ENCODE results near the gene DNAH7. TPM values are rescaled to one million over a fixed set of nuclear protein-coding genes. Genes with fewer than 3 reads are reported as not detected.

The DNAH7 gene
- total RNA-seq, 2 donors from 2014 or later: 1.1 to 1.5 TPM

- TF ChIP-seq CTCF (conservative IDR thresholded peaks at IDR 0.05): no peak
- no peak overlapping the region for H3K27ac ChIP-seq (ENCODE audit: low read depth, low read length)
- Mint-ChIP-seq H3K36me3 (ENCODE audit: low read depth) (no peaks in the 10 kb centered on the region), H3K9me3 (no peaks in the 10 kb centered on the region), H3K4me3 (no peak overlapping the region), H3K4me1 (peaks cover 5% of the 10 kb centered on the region), H3K27ac (no peak overlapping the region), H3K27me3 (ENCODE audit: insufficient read depth) (no peaks in the 10 kb centered on the region)
- H3K4me1 ChIP-seq (ENCODE audit: control insufficient read depth, insufficient read depth, low read length): no peaks in the 10 kb centered on the region
- no peak overlapping the region for H3K9ac ChIP-seq (ENCODE audit: extremely low read depth, low read length, poor library complexity, severe bottlenecking)
- no peak for DNase-seq
- H3K27me3 ChIP-seq (ENCODE audit: control insufficient read depth, insufficient read depth, low read length, poor library complexity, severe bottlenecking): no peaks in the 10 kb centered on the region
- WGBS, 2 experiments (ENCODE audit: insufficient coverage in 1 of 2, insufficient read length in 1 of 2): 89 to 95% methylated on average over 3 to 4 of the region's 4 CpGs
- no peaks in the 10 kb centered on the region for H3K9me3 ChIP-seq (ENCODE audit: control insufficient read depth, low read length)
- H3K4me3 ChIP-seq (ENCODE audit: low read length): no peak overlapping the region
- H3K36me3 ChIP-seq (ENCODE audit: control insufficient read depth, insufficient read depth, low read length): no peaks in the 10 kb centered on the region
Observed at GRCh38 chr2:195848119-195848899, 220.3 kb downstream of the DNAH7 start.

GRCh38 chr2:195842932-195843331 is 225.7 kb downstream of the DNAH7 start:
- DNase-seq: no peak
- Mint-ChIP-seq H3K27me3 (ENCODE audit: insufficient read depth) (no peaks in the 10 kb centered on the region), H3K27ac (no peak overlapping the region), H3K36me3 (ENCODE audit: low read depth) (no peaks in the 10 kb centered on the region), H3K9me3 (no peaks in the 10 kb centered on the region), H3K4me3 (no peak overlapping the region), H3K4me1 (no peaks in the 10 kb centered on the region)
- H3K4me3 ChIP-seq (ENCODE audit: low read length): no peak overlapping the region
- H3K27me3 ChIP-seq (ENCODE audit: control insufficient read depth, insufficient read depth, low read length, poor library complexity, severe bottlenecking): no peaks in the 10 kb centered on the region
- H3K4me1 ChIP-seq (ENCODE audit: control insufficient read depth, insufficient read depth, low read length): no peaks in the 10 kb centered on the region
- no peak for TF ChIP-seq CTCF (conservative IDR thresholded peaks at IDR 0.05)
- H3K9ac ChIP-seq (ENCODE audit: extremely low read depth, low read length, poor library complexity, severe bottlenecking): no peak overlapping the region
- H3K27ac ChIP-seq (ENCODE audit: low read depth, low read length): no peak overlapping the region
- H3K9me3 ChIP-seq (ENCODE audit: control insufficient read depth, low read length): no peaks in the 10 kb centered on the region
- no peaks in the 10 kb centered on the region for H3K36me3 ChIP-seq (ENCODE audit: control insufficient read depth, insufficient read depth, low read length)
- WGBS, 2 experiments (ENCODE audit: insufficient coverage in 1 of 2, insufficient read length in 1 of 2): 92 to 94% methylated on average over 3 of the region's 3 CpGs

- DNase-seq: no peak
- no peaks in the 10 kb centered on the region for H3K9me3 Mint-ChIP-seq
- no peak overlapping the region for H3K4me3 ChIP-seq (ENCODE audit: low read length)
- no peaks in the 10 kb centered on the region for H3K27me3 Mint-ChIP-seq (ENCODE audit: insufficient read depth)
- H3K36me3 ChIP-seq (ENCODE audit: control insufficient read depth, insufficient read depth, low read length): no peaks in the 10 kb centered on the region
- H3K9ac ChIP-seq (ENCODE audit: extremely low read depth, low read length, poor library complexity, severe bottlenecking): no peak overlapping the region
- H3K4me1 Mint-ChIP-seq: no peaks in the 10 kb centered on the region
- H3K4me1 ChIP-seq (ENCODE audit: control insufficient read depth, insufficient read depth, low read length): no peaks in the 10 kb centered on the region
- no peak overlapping the region for H3K4me3 Mint-ChIP-seq
- H3K27ac Mint-ChIP-seq: no peak overlapping the region
- no peaks in the 10 kb centered on the region for H3K9me3 ChIP-seq (ENCODE audit: control insufficient read depth, low read length)
- H3K36me3 Mint-ChIP-seq (ENCODE audit: low read depth): no peaks in the 10 kb centered on the region
- no peaks in the 10 kb centered on the region for H3K27me3 ChIP-seq (ENCODE audit: control insufficient read depth, insufficient read depth, low read length, poor library complexity, severe bottlenecking)
- no peak overlapping the region for H3K27ac ChIP-seq (ENCODE audit: low read depth, low read length)
- 94 to 100% methylated on average over 1 of the region's 1 CpG for WGBS, 2 experiments (ENCODE audit: insufficient coverage in 1 of 2, insufficient read length in 1 of 2)
- TF ChIP-seq CTCF (conservative IDR thresholded peaks at IDR 0.05): no peak
Observed at GRCh38 chr2:195838002-195838401, 230.6 kb downstream of the DNAH7 start.

Measured in endodermal cell (in vitro differentiated cells).